Type B pancreatic cell (in vitro differentiated cells): ENCODE measurements around the gene AFF2. TPM values are rescaled to one million over a fixed set of nuclear protein-coding genes. Genes with fewer than 3 reads are reported as not detected.

Experiments
- DNase-seq: peaks from one replicate; pipeline ENCODE4 v3.0.0; 2021; ENCODE audit warnings: mixed read lengths; ENCODE audit not compliant: unreplicated experiment; ENCODE audit errors: extremely low spot score
- H3K27ac Mint-ChIP-seq: 2 replicates; pipeline ENCODE4 v1.8.0; 2021; ENCODE audit warnings: mild to moderate bottlenecking, mixed read lengths
- H3K27me3 Mint-ChIP-seq: 2 replicates; pipeline ENCODE4 v1.8.0; 2021; ENCODE audit warnings: mixed read lengths
- H3K36me3 Mint-ChIP-seq: 2 replicates; pipeline ENCODE4 v1.8.0; 2021; ENCODE audit warnings: mixed read lengths
- H3K4me1 Mint-ChIP-seq: one replicate; pipeline ENCODE4 v1.8.0; 2021; ENCODE audit warnings: mixed read lengths; ENCODE audit not compliant: unreplicated experiment
- H3K4me3 Mint-ChIP-seq: 2 replicates; pipeline ENCODE4 v1.8.0; 2021; ENCODE audit warnings: mild to moderate bottlenecking, mixed read lengths
- H3K9me3 Mint-ChIP-seq: 2 replicates; pipeline ENCODE4 v1.8.0; 2021; ENCODE audit warnings: mixed read lengths
- total RNA-seq: library from RNA; stranded (reverse); gene quantifications from 2 replicates; pipeline ENCODE4 v1.2.1, GENCODE V29; 2021; ENCODE audit warnings: low replicate concordance
- TF ChIP-seq, protein P1 (sequence below): fragments of 200-600 bp; sonication (generic); conservative IDR thresholded peaks from 2 replicates; pipeline ENCODE4 v1.5.0; 2021; ENCODE audit warnings: antibody characterized with exemption, mild to moderate bottlenecking

AFF2 gene
- total RNA-seq, 1 donor from 2014 or later: 21.3 TPM

DNA sequence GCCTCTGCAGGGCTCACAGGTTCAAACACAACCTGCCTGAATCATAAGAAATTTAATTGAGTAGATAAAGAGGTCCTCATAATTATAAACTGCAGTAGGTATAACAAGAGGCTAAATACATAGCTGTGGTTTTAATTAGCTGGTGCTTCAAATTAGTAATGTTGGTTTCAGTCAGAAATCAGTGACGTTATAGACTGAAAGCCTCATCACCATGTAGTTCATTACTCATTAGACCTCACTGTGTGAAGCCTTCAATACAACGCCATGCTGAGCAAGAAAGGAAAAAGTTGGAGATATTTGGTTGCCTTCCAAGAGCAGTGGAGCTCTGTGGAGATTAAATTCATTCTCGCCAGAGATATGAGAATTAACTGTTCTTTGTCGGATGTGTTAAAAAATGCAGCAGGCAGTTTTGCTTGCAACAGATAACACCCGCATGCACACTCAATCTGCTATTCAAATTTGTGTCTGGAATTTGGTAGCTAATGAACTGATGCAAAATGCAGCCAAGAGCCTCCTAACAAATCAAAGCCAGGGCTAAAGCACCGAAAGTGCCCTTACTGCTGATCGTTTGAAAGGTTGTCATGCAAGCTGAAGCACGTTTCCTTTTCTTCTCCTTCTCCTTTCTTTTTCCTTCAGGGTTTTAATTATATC lies 148.9 kb downstream of the AFF2 start:
- Mint-ChIP-seq H3K4me3 (no peak overlapping the region), H3K27ac (no peak overlapping the region), H3K36me3 (peaks cover 3% of the 10 kb centered on the region), H3K4me1 (no peaks in the 10 kb centered on the region), H3K9me3 (peaks cover 4% of the 10 kb centered on the region), H3K27me3 (no peaks in the 10 kb centered on the region)
- DNase-seq: no peak
- TF ChIP-seq, protein P1, sequence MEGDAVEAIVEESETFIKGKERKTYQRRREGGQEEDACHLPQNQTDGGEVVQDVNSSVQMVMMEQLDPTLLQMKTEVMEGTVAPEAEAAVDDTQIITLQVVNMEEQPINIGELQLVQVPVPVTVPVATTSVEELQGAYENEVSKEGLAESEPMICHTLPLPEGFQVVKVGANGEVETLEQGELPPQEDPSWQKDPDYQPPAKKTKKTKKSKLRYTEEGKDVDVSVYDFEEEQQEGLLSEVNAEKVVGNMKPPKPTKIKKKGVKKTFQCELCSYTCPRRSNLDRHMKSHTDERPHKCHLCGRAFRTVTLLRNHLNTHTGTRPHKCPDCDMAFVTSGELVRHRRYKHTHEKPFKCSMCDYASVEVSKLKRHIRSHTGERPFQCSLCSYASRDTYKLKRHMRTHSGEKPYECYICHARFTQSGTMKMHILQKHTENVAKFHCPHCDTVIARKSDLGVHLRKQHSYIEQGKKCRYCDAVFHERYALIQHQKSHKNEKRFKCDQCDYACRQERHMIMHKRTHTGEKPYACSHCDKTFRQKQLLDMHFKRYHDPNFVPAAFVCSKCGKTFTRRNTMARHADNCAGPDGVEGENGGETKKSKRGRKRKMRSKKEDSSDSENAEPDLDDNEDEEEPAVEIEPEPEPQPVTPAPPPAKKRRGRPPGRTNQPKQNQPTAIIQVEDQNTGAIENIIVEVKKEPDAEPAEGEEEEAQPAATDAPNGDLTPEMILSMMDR: no peak

DNA sequence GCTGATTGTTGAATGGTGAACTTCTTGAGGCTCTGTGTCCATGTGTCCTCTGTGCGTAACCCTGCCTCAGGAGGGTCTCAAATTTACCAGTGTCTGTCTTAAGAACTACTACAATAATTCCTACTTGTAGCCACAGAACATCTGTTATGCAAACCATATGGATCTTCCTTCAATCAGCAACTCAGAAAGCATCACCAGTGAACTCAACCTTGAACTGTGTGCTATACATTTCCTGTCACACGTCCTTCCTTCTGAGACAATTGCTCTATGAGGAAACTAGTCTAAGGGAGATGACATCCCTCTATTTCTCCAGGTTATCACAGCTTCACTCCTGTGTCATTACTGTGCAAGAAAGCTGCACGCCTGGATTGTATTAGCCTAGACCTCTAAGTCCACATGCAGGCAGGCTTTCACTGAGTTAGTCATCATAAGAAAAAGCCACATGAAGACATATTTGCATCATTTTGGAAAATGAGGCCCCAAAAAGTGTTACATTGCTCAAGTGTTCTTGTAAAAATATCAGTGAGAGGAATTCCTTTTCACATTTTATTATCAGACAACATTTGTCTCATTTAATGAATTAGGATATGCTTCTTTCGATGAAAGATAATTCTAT lies 157.8 kb downstream of the AFF2 start:
- H3K9me3 Mint-ChIP-seq: no peaks in the 10 kb centered on the region
- H3K27ac Mint-ChIP-seq: no peak overlapping the region
- TF ChIP-seq, protein P1: no peak
- no peaks in the 10 kb centered on the region for H3K36me3 Mint-ChIP-seq
- H3K27me3 Mint-ChIP-seq: no peaks in the 10 kb centered on the region
- no peak overlapping the region for H3K4me3 Mint-ChIP-seq
- H3K4me1 Mint-ChIP-seq: no peaks in the 10 kb centered on the region
- DNase-seq: no peak

DNA sequence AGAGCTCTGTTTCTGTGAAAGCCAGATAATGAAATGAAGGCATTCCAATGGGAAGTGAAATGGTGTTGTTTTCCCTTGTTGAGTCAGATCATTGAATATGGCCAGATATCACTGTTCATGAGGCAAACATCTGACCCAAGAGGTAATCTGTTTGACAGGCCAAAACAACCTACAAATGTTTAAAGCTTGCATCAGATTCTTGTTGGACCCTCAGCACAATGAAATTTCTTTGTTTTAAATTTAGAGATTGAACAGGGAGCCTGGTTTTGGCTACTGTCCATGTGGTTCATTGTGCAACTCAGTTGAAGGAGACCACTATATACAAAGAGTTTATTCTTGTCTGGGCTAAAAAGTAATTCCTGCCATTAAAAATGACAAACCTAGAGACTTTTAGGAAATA lies 159.1 kb downstream of the AFF2 start:
- Mint-ChIP-seq H3K4me3 (no peak overlapping the region), H3K27me3 (no peaks in the 10 kb centered on the region), H3K4me1 (no peaks in the 10 kb centered on the region), H3K36me3 (no peaks in the 10 kb centered on the region), H3K9me3 (no peaks in the 10 kb centered on the region), H3K27ac (no peak overlapping the region)
- DNase-seq: no peak
- TF ChIP-seq, protein P1: no peak

DNA sequence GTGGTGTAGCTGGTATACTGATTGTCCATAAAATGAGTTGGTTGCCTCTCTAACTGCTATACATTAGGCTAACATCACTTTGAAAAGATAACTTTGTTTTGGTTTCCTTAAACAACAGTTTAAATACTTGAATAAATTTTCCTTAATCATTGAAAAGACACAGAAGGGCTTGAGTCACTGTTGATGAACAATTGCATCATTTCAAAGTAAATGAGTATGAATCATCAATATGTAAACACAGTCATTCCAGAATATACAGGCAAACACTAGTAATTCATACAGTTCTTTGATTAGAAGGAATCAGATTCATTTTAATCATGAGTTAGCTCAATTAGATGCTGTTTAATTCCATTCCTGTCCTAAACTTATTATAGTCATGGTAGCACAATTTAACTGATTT lies 160.6 kb downstream of the AFF2 start:
- no peaks in the 10 kb centered on the region for H3K36me3 Mint-ChIP-seq
- TF ChIP-seq, protein P1: no peak
- no peaks in the 10 kb centered on the region for H3K9me3 Mint-ChIP-seq
- no peak overlapping the region for H3K4me3 Mint-ChIP-seq
- no peaks in the 10 kb centered on the region for H3K4me1 Mint-ChIP-seq
- no peak for DNase-seq
- H3K27me3 Mint-ChIP-seq: no peaks in the 10 kb centered on the region
- no peak overlapping the region for H3K27ac Mint-ChIP-seq

DNA sequence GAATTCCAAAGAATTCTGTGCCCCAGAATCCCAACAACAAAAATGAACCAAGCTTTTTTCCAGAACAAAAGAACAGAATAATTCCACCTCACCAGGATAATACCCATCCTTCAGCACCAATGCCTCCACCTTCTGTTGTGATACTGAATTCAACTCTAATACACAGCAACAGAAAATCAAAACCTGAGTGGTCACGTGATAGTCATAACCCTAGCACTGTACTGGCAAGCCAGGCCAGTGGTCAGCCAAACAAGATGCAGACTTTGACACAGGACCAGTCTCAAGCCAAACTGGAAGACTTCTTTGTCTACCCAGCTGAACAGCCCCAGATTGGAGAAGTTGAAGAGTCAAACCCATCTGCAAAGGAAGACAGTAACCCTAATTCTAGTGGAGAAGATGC lies 161.6 kb downstream of the AFF2 start:
- no peak overlapping the region for H3K27ac Mint-ChIP-seq
- H3K36me3 Mint-ChIP-seq: no peaks in the 10 kb centered on the region
- no peak overlapping the region for H3K4me3 Mint-ChIP-seq
- TF ChIP-seq, protein P1: no peak
- H3K4me1 Mint-ChIP-seq: no peaks in the 10 kb centered on the region
- DNase-seq: no peak
- no peaks in the 10 kb centered on the region for H3K9me3 Mint-ChIP-seq
- no peaks in the 10 kb centered on the region for H3K27me3 Mint-ChIP-seq
